HG03064 (cell line): ENCODE results near the gene NMRAL1.

Source experiments
- ATAC-seq: cut with Tn5 transposase; IDR thresholded peaks from one replicate; pipeline ENCODE4 v1.9.1; 2021; ENCODE audit warnings: low read depth; ENCODE audit not compliant: unreplicated experiment

The NMRAL1 gene

DNA sequence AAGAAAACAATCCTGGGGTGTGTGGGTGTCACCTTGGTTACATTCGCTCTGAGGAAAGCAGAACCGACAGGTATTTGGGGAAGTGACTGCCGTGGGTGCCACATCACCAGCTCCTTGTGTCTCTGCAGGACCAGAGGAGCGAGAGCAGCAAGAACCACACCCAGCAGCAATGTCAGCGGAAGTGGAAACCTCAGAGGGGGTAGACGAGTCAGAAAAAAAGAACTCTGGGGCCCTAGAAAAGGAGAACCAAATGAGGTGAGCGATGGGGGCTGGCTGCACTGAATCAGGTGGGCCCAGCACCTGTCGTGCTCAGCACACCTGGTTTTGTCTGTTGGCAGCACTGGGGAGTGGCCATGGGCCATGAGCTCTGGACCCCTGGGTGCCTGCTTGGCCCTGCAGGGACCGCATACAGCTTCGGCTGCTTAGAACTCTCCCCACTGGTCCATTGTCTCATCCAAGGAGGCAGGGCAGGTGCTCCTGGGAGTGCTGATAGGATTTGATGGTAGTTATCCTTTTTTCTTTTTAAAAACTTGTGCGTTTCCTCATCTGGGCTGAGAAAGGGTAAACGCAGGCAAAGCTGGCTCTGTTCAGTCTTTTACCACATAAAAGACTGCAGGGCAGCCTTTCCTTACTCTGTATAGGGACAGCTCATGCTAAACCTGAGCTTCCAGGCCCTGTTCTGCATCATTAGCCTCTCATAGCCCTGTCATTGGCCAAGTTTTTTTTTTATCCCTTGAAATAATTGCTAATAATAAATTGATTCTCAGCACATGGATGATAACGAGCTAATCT is 31.1 kb upstream of the NMRAL1 start:
- peak; percentile 61 for ATAC-seq

DNA sequence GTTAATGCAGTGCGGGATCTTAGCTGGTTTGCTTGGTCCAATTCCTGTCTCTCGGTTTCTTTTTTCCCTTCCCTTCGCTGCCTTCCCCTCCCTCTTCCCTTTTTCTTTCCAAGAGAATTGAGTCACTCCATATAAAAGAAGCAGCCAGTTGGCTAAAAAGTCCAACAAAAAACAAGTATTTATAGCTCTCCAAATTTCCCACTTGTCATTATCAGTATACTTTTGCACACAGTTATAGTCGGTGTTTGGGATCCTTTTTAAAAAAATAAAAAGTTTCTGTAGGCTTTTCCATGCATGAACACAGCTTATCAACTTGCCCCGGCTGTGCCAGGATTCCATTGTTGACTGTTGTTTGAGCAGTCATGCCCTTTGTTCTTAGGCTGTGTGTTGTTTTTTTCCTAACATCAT is 26.6 kb upstream of the NMRAL1 start:
- no peak for ATAC-seq

DNA sequence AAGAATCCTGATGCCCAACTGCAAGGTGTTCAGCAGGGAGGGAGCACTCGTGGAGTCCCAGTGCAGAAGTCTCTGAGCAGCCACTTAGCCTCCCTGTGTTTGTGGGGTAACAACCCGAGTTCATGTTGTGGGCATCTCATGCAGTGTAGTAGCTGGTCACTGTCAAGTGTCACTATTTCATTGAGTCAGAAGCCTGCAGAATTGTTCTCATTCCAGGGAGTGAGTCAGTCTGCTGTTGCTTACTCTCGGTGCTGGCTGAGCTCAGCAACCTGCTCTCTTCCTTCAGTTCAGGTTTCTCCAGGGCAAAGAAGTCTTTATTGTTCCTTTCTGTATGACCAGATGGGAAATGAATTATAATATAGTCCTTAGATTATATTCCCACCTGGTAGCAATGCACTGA is 25.8 kb upstream of the NMRAL1 start:
- ATAC-seq, result no peak

DNA sequence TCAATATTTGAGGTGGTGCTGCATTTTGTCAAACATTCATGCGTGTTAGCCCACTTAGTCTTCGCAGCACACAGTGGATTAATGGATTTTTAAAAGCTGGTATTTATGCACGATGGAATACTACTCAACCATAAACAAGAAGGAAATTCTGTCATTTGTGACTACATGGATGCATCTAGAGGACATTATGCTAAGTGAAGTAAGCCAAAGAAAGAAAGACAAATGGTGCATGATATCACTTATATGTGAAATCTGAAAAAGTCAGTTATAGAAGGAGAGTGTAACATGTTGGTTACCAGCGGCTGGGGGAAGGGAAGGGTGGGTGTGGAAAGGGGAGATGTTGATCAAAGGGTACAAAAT is 24.8 kb upstream of the NMRAL1 start:
- ATAC-seq, result no peak

DNA sequence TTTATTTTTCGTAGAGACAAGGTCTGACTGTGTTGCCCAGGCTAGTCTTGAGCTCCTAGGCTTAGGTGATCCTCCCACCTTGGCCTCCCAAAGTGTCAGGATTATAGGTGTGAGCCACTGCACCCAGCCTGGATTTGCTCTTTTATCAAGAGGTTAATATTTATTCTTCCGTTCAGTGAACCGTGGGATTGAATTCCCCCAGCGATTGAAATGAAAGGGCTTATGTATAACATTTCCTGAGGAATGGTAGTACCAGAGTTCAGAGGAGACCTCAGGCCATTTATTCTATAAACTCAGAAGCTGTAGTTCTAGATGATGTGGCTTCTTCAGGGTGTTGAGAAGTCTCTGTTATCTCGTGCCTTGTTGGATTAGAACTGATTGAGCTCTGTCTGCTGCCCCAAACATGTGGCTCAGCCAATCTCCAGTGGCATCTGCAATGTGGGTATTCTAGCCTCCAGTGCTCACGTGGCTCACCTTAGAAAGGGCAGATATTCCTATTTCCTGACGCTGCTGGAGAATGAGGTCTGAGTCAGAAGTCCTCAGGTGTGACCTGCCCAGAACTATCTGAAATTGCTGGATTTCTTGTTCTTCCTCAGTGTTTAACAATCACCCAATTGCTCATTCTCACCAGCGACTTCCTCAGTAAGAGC is 24.2 kb upstream of the NMRAL1 start:
- no peak for ATAC-seq

DNA sequence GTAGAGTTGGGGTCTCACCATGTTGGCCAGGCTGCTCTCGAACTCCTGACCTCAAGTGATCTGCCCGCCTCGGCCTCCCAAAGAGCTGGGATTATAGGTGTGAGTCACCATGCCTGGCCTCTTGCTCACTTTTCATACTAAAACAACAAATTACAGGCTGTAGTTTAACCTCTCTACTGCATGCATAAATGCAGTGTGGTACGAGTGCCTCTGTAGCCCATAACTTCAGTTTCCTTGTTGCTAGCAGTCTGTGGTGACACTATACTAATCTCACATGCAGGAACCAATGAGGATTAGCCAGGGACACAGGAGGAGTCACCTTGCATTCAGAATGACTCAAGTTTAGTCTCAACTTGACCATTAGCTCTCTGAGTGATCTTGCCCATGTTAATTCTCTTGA is 21.9 kb upstream of the NMRAL1 start:
- ATAC-seq, result no peak

DNA sequence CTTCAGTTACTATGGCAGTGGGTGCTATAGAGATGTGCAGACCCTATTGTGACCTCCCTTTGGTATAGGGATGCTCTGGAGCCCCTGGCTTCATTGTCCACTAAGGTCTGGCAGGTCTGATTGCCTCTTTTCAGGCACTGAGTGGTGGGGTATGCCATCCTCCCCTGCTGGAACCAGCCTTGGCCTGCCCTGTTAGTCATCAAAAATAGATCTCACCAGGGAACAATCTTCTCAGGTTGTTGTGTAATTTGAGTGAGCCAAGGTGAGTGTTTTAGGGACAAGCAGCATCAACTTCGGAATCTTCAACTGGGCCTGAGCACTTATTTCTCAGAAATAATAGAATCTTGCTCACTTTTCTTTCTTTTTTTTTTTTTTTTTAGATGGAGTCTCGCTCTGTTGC is 21.3 kb upstream of the NMRAL1 start:
- ATAC-seq, result no peak

DNA sequence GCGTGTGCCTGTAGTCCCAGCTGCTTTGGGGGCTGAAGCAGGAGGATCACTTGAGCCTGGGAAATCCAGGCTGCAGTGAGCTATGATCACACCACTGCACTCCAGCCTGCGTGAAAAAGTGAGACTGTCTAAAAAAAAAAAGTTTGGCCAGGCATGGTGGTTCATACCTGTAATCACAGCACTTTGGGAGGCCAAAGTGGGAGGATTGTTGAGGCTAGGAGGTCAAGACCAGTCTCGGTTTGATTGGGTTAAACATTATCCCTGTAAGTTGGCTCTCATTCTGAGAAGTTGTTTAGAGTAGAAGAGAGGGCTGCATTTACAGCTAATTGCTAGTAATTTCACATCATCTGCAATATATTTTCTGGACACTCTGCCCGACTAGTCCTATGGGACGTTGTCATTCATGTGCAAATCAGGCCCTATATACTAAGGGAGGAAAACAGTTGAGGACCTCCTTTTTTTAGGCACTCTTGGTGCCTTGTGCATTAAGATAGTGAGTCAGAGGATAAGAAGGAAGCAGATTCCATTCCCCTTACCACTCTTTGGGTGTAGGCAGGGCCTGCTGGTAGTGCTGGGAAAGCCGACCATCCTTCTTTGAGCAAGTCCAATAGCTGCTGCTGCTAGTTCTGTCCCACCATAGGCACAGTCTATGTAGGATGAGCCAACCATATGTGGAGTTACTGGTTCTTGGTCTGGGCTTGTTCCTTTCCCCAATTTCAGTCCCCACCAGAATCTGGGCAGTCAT is 20.5 kb upstream of the NMRAL1 start:
- no peak for ATAC-seq

DNA sequence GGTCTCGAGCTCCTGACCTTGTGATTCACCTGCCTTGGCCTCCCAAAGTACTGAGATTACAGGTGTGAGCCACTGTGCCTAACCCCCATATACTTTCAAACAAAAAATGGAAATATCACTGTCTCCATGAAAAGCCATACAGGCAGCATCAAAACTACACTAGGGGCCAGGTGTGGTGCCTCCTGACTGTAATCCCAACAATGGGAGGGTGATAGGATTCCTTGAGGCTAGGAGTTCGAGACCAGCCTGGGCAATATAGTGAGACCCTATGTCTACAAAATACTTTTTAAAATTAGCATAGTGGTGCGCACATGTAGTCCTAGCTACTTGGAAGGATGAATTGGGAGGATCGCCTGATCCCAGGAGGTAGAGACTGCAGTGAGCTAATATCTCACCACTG is 17.5 kb upstream of the NMRAL1 start:
- no peak for ATAC-seq

DNA sequence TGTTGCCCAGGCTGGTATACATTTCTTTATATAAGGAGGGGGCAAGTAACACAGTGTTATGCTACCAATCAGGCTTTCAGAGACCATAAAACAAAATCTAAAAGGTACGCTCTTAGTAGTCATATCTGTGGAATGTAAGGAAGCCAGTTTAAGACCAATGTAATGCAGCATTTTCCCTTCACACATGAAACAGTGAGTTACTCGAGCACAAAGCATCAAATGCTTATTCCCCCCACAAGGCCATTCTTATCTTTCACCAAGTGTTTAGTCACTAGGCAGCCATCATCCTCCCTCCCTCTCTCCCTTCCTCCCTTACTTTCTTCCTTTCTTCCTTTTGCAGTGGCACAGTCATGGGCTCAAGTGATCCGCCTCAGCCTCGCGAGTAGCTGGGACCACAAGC is 14.6 kb upstream of the NMRAL1 start:
- ATAC-seq, result no peak

DNA sequence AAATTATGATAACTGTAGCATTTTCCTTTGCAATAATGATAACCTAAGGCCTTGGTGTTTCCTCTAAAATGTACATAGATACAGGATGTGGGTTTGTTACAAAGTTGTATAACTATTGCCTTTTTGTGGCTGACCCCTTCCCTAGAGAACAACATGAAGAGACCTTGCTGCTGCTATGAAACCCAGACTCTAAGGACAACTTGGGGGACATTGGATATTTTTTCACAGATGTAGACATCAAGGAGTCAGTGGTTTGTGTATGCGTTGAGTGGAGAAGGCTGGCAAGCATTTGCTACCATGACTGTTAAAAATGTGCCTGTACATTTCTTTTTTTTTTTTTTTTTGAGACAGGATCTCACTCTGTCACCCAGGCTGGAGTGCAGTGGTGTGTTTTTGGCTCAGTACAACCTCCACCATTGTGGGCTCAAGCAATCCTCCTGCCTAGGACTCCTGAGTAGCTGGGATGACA is 14.1 kb upstream of the NMRAL1 start:
- ATAC-seq, result no peak

DNA sequence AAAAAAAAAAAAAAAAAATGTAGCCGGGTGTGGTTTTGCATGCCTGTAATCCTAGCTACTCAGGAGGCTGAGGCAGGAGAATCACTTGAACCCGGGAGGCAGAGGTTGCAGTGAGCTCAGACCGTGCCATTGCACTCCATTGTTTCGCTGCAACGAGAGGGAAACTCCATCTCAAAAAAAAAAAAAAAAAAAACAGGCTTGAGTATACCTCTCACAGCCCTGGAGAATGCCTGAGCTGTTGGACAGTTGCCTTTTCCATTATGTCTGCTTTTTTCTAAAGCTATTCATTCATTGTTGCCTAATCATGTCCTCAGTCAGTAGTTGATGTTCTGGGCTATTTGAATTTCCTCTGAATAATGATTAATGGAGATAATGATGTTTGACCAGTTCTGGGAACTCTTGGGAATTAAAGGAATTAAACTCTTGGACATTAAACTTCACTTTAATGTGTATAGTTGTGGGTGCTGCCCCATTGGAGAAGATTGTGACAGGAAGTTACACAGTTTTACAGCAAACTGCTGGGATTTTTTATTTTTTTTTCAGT is 13.6 kb upstream of the NMRAL1 start:
- no peak for ATAC-seq

DNA sequence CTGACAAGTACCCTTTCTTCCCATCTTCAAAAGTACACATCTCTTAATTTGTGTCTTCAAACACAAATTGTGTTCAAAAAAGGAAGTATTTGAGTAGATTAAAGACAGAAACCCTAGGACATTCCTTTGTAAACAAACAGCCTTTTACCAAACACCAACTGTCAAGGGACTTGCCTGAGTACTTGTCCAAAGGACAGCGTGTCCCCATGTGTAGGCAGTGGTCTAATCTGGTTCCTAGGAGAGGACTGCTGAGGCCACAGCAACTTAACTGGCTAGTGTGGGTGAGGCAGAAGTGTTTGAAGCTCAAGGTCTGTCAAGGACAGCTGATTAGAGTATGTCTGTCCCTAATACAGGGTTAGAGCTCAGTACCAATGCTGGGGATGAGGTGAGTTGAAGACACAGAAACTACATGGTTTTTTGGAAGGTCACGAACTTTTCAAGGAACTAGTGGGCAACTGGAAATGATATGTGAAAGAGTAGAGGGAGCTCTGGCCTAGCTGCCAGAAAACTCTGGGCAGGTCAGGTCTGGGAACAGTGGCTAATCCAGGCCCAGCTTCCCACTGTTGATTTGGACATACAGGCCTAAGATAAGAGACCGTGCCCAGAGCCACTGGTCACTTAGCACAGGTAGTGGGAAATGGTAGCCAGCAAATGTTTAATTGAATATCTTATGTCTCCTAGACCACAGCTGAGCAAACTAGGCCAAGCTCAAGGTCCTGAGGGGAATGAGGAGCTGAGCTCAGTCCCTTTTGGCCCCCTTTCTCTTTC is 11.9 kb upstream of the NMRAL1 start:
- ATAC-seq, result no peak

DNA sequence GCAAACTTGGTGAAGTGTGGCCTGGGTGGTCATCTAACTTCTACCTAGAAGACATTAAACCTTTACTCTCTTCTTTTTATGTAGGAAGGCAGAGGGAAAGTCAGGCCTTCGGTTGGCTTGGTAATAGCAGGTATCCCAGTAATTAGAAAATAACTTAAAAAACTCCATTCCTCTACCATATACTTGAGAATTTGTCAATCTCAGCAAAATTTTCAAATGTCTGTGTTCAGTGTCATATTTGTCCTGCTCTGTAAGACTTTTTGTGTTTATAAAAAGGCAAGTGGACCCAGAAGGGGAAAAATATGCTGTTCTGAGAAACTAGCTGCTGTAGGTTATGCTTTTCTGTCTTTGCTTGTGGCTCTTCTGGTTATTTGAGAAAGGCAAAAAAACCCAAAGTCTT is 7.5 kb upstream of the NMRAL1 start:
- ATAC-seq, result no peak

DNA sequence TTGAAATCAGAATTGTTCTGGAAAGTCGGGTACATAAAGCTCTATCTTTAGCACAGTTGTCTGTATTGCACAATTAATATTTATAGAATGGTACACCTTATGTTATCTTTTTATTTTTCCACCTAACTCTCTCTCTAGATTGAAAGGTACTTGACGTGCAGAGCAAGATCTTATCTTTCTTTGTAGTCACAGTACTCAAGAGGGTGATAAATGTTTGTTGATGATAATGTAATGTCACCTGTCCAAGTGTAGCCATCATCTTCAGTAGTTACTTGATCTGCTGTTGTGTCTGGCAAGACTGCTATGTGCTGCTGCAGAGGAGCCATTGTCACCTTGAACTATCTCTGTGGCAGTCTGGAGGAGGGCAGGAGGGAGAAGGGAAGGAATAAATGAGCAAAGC is 7.1 kb upstream of the NMRAL1 start:
- ATAC-seq, result no peak

DNA sequence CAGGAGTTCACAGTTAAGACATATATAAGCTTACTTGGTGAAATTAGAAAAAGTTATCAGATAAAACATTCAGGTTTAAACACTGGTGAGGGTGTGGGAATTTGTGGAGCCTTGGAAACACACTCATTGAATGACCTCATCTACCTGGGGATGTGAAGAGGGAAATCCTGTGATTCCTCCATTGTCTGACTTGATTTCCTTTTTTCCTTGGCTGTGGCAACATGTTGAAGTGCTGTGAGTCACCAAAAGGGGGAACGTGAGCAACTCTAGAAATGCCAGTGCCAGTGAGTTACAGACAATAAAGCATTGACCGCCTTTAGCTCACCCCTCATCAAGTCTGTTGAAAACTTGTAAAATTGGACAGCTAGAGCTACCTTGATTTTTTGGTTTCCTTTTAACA is 3.5 kb upstream of the NMRAL1 start:
- no peak for ATAC-seq

DNA sequence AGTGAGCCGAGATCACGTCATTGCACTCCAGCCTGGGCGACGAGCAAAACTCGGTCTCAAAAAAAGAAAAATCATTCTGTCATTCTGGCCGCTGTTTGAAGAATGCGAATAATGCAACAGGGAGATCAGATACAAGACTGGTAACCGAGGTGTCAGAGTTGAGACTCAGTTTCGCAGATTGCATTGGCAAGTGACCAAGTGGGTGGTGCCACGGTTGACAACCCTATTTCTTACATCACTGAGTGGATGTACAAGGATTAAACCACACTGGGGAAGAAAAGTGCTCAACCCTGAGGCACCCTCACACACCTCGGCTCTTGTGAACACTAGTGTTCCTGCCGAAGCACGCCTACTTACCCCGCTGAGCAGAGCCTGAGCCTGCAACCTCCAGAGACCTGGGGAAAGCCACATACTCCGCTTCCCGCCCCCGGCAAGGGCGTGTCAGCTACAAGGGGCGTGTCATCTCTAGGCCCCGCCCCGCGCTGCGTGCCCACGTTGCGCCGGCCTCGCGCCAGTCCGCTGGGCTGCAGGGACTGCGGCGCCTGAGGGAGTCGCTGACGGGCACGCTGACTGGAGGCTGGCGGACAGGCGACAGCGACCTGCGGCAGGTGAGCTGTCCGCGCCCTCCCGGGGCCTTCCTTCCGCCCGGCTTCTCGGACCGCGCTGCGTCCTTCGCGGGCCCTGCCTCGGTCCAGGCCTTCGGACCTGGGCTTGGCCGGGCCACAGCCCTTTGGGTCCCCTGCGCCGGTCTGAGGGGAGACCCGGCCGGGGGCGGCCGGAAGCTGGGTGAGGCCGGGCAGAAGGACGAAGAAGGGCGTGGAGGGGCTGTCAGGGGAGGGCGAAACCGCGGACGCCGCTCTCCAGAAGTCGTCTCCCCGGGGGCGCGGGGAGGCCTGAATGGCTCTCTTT is 1.7 kb upstream of the NMRAL1 start, which contains the start of gene HMOX2:
Gene HMOX2 (plus strand): TSS at position 519 of the 909 bp plus-strand sequence. CDS start 29,127 bp downstream, outside the sequence.
- ATAC-seq, result peak; percentile 76

DNA sequence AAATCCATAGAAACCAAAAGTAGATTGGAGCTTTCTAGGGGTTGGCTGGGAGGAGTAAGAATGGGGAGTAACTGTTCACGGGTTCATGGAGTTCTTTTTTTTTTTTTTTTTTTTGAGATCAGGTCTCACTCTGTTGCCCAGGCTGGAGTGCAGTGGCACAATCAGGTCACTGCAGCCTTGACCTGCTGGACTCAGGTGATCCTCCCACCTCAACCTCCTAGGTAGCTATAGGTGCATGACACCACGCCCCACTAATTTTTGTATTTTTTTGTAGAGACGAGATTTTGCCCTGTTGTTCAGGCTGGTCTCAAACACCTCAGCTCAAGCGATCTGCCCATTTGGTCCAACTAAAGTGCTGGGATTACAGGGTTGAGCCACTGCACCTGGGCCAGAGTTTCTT is 1.5 kb downstream of the NMRAL1 start:
- ATAC-seq, result no peak

DNA sequence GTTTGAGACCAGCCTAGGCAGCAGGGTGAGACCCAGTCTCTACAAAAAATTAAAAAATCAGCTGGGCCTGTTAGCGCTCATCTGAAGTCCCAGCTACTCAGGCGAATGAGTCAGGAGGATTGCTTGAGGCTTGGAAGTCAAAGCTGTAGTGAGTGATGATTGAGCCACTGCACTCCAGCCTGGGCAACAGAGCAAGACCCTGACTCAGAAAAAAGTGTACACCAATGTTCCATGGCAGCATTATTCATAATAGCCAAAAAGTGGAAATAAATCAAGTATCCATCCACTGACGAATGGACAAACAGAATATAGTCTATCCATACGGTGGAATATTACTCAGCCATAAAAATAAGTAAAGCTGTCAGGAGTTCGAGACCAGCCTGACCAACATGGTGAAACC is 2.6 kb downstream of the NMRAL1 start:
- no peak for ATAC-seq
